ENCODE data around the gene ATP9B. TPM values are rescaled to one million over a fixed set of nuclear protein-coding genes. Genes with fewer than 3 reads are reported as not detected.
"Not testable (repeated sequence)": the region's sequence is repeated elsewhere in the genome, so short reads cannot be mapped to it uniquely, and the experiment has no call there.

The ATP9B gene
- total and polyA plus RNA-seq, 9 donors: 11.2 to 31.2 (median 16.0) TPM

GRCh38 chr18:79320216-79320850, 251.1 kb downstream of the ATP9B start:
- H3K27me3 ChIP-seq (ENCODE audit: control insufficient read depth, insufficient read depth, low read length): no peaks in the 10 kb centered on the region
- no peak for DNase-seq
- no peak overlapping the region for H3K4me3 ChIP-seq (ENCODE audit: low read length)
- H3K9me3 ChIP-seq (replicated peaks; ENCODE audit: control insufficient read depth, low read depth, low read length): peaks cover 3% of the 10 kb centered on the region
- H3K4me1 ChIP-seq (ENCODE audit: control insufficient read depth, insufficient read depth, low read length): no peaks in the 10 kb centered on the region
- 91% methylated on average over 10 of the region's 15 CpGs for WGBS (ENCODE audit: insufficient coverage)
- peaks cover 14% of the 10 kb centered on the region for H3K36me3 ChIP-seq (ENCODE audit: control insufficient read depth, insufficient read depth, low read length)
- no peak overlapping the region for H3K27ac ChIP-seq (ENCODE audit: low read length)

DNA sequence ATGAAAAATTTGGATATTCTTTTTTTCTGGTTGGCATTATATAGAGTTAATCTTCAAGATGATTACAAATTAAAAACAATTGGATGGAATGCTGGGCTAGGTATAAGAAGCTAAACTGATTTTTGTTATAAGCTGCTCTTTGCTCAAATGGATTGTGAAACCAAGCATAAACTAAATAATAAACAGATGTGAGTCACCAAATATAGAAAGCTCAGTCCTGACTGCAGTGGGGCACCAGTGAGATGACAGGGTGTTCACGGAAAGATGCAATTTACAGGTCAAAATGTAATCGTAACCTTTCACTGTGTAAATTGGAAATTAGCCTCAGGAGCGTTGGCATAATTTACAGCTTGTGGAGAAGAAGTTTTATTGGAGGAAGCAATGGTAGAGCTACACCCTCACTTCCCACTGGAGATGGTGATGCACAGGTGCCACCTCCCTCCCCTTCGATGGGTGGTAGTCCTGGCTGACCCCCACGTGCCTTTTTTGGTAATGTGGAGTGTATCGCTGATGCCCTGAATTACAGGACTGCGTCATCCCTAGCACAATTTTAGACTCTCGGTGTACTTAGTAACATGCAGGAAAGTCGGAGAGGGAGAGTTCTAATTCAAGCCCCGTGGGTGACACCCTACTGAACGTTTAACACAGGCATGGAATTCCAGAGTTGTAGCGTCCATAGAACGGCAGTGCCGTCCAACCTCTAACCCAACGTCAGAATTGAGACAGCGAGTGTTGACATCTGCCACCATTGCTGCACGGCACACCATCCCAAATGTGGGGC, 252.6 kb downstream of the ATP9B start:
- WGBS (ENCODE audit: insufficient coverage): 88% methylated on average over 13 of the region's 17 CpGs
- DNase-seq: no peak
- Histone ChIP-seq H3K27me3 (ENCODE audit: control insufficient read depth, insufficient read depth, low read length) (no peaks in the 10 kb centered on the region), H3K9me3 (replicated peaks; ENCODE audit: control insufficient read depth, low read depth, low read length) (no peaks in the 10 kb centered on the region), H3K27ac (ENCODE audit: low read length) (no peak overlapping the region), H3K4me3 (ENCODE audit: low read length) (no peak overlapping the region), H3K36me3 (ENCODE audit: control insufficient read depth, insufficient read depth, low read length) (peaks cover 12% of the 10 kb centered on the region), H3K4me1 (ENCODE audit: control insufficient read depth, insufficient read depth, low read length) (no peaks in the 10 kb centered on the region)

DNA sequence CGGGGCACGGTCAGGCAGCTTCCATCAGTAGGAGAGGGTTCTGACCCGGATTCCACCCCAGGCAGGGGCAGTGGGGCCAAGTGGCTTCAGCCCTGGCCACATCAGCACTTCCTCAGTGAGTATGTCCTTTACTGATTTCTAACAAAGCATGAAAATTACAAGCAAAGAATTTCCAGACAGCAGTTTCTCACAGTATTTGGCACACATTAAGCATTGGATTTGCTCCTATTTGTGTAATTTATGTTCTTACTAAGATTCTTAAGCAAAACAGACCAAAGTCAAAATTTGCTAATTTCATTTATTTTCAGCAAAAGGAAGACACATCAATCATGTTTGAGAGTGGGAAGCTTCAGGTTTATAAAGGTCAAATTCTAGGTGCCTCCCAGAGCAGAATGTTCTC, 253.2 kb downstream of the ATP9B start:
- no peaks in the 10 kb centered on the region for H3K9me3 ChIP-seq (replicated peaks; ENCODE audit: control insufficient read depth, low read depth, low read length)
- 80% methylated on average over 3 of the region's 3 CpGs for WGBS (ENCODE audit: insufficient coverage)
- H3K4me1 ChIP-seq (ENCODE audit: control insufficient read depth, insufficient read depth, low read length): no peaks in the 10 kb centered on the region
- H3K27me3 ChIP-seq (ENCODE audit: control insufficient read depth, insufficient read depth, low read length): no peaks in the 10 kb centered on the region
- peaks cover 12% of the 10 kb centered on the region for H3K36me3 ChIP-seq (ENCODE audit: control insufficient read depth, insufficient read depth, low read length)
- H3K27ac ChIP-seq (ENCODE audit: low read length): no peak overlapping the region
- peak; percentile 24 for DNase-seq
- no peak overlapping the region for H3K4me3 ChIP-seq (ENCODE audit: low read length)

DNA sequence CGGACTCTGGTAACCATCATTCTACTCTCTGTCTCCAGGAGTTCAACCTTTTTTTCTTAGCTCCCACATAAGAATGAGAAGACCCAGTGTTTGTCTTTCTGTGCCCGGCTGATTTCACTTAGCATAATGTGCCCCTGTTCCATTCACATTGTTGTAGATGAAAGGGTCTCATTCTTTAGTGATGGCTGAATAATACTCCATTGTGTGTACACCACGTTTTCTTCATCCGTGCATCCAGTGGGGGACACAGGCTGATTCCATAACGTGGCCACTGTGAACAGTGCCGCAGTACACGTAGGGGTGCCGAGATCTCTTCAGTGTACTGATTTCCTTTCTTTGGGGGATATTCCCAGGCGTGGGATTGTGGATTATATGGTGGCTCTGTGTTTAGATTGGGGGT, 254.3 kb downstream of the ATP9B start:
- H3K36me3 ChIP-seq (ENCODE audit: control insufficient read depth, insufficient read depth, low read length): peaks cover 7% of the 10 kb centered on the region
- H3K27ac ChIP-seq (ENCODE audit: low read length): no peak overlapping the region
- no peak for DNase-seq
- H3K4me1 ChIP-seq (ENCODE audit: control insufficient read depth, insufficient read depth, low read length): no peaks in the 10 kb centered on the region
- 93% methylated on average over 5 of the region's 9 CpGs for WGBS (ENCODE audit: insufficient coverage)
- H3K27me3 ChIP-seq (ENCODE audit: control insufficient read depth, insufficient read depth, low read length): no peaks in the 10 kb centered on the region
- no peaks in the 10 kb centered on the region for H3K9me3 ChIP-seq (replicated peaks; ENCODE audit: control insufficient read depth, low read depth, low read length)
- H3K4me3 ChIP-seq (ENCODE audit: low read length): no peak overlapping the region

GRCh38 chr18:79326413-79327198, 257.4 kb downstream of the ATP9B start:
- Histone ChIP-seq H3K9me3 (replicated peaks; ENCODE audit: control insufficient read depth, low read depth, low read length) (no peaks in the 10 kb centered on the region), H3K27ac (ENCODE audit: low read length) (no peak overlapping the region), H3K4me1 (ENCODE audit: control insufficient read depth, insufficient read depth, low read length) (peaks cover 3% of the 10 kb centered on the region), H3K4me3 (ENCODE audit: low read length) (no peak overlapping the region), H3K27me3 (ENCODE audit: control insufficient read depth, insufficient read depth, low read length) (no peaks in the 10 kb centered on the region), H3K36me3 (ENCODE audit: control insufficient read depth, insufficient read depth, low read length) (peaks cover 11% of the 10 kb centered on the region)
- DNase-seq: no peak
- 82% methylated on average over 8 of the region's 8 CpGs for WGBS (ENCODE audit: insufficient coverage)

DNA sequence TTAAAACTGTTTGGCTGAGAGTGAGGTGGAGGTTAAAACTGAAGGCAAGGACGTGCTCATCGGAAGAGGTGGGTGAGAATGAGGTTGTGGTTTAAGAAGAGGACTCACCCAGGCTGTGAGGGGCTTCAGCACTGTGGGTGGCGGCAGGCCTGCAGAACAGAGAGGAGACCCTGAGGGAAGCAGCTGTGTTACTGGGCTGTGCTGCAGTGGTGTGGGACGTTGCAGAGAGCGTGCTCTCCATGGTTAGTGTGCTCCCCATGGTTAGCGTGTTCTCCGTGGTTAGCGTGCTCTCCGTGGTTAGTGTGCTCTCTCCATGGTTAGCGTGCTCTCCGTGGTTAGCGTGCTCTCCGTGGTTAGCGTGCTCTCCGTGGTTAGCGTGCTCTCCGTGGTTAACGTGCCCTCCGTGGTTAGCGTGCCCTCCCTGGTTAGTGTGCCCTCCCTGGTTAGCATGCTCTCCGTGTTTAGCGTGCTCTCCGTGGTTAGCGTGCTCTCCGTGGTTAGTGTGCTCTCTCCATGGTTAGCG, 258.1 kb downstream of the ATP9B start:
- H3K36me3 ChIP-seq (ENCODE audit: control insufficient read depth, insufficient read depth, low read length): peaks cover 14% of the 10 kb centered on the region
- H3K27me3 ChIP-seq (ENCODE audit: control insufficient read depth, insufficient read depth, low read length): no peaks in the 10 kb centered on the region
- WGBS (ENCODE audit: insufficient coverage): 95% methylated on average over 19 of the region's 26 CpGs
- H3K4me3 ChIP-seq (ENCODE audit: low read length): no peak overlapping the region
- DNase-seq: no peak
- peaks cover 3% of the 10 kb centered on the region for H3K4me1 ChIP-seq (ENCODE audit: control insufficient read depth, insufficient read depth, low read length)
- H3K9me3 ChIP-seq (replicated peaks; ENCODE audit: control insufficient read depth, low read depth, low read length): no peaks in the 10 kb centered on the region
- no peak overlapping the region for H3K27ac ChIP-seq (ENCODE audit: low read length)

DNA sequence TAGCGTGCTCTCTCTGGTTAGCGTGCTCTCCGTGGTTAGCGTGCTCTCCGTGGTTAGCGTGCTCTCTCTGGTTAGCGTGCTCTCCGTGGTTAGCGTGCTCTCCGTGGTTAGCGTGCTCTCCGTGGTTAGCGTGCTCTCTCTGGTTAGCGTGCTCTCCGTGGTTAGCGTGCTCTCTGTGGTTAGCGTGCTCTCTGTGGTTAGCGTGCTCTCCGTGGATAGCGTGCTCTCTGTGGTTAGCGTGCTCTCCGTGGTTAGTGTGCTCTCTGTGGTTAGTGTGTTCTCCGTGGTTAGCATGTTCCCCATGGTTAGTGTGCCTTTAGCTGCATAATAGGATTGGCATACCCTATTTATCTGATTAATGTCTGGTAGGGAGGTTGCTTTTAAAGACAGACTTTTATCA, 258.7 kb downstream of the ATP9B start:
- not testable (repeated sequence) for H3K9me3 ChIP-seq (replicated peaks; ENCODE audit: control insufficient read depth, low read depth, low read length); H3K4me3 ChIP-seq (ENCODE audit: low read length); DNase-seq; H3K4me1 ChIP-seq (ENCODE audit: control insufficient read depth, insufficient read depth, low read length); H3K27ac ChIP-seq (ENCODE audit: low read length); H3K27me3 ChIP-seq (ENCODE audit: control insufficient read depth, insufficient read depth, low read length)
- WGBS (ENCODE audit: insufficient coverage): 90% methylated on average over 18 of the region's 23 CpGs
- H3K36me3 ChIP-seq (ENCODE audit: control insufficient read depth, insufficient read depth, low read length): peaks cover 16% of the 10 kb centered on the region

- H3K27ac ChIP-seq (ENCODE audit: low read length): no peak overlapping the region
- peak; percentile 45 for DNase-seq
- H3K36me3 ChIP-seq (ENCODE audit: control insufficient read depth, insufficient read depth, low read length): peaks cover 16% of the 10 kb centered on the region
- no peak overlapping the region for H3K4me3 ChIP-seq (ENCODE audit: low read length)
- no peaks in the 10 kb centered on the region for H3K9me3 ChIP-seq (replicated peaks; ENCODE audit: control insufficient read depth, low read depth, low read length)
- no peaks in the 10 kb centered on the region for H3K27me3 ChIP-seq (ENCODE audit: control insufficient read depth, insufficient read depth, low read length)
- 52% methylated on average over 10 of the region's 12 CpGs for WGBS (ENCODE audit: insufficient coverage)
- peaks cover 3% of the 10 kb centered on the region for H3K4me1 ChIP-seq (ENCODE audit: control insufficient read depth, insufficient read depth, low read length)
Measured at GRCh38 chr18:79328887-79329286, 259.7 kb downstream of the ATP9B start.

DNA sequence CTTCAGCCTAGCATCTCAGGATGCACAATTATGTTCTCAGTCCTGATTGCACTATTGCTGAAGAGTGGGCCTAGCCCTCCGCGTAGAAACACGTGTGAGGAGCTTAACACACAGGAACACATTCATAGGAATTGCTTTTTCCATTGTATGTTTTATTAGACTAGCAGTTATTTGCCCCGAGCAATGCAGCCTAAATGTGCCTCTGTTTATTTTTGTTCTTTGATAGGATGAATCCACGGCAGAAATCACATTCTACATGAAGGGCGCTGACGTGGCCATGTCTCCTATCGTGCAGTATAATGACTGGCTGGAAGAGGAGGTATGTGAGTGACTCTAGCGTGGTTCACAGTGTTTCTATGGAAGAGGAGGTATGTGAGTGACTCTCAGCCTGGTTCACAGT, 260.6 kb downstream of the ATP9B start:
- Histone ChIP-seq H3K27me3 (ENCODE audit: control insufficient read depth, insufficient read depth, low read length) (no peaks in the 10 kb centered on the region), H3K27ac (ENCODE audit: low read length) (no peak overlapping the region), H3K36me3 (ENCODE audit: control insufficient read depth, insufficient read depth, low read length) (peaks cover 17% of the 10 kb centered on the region), H3K9me3 (replicated peaks; ENCODE audit: control insufficient read depth, low read depth, low read length) (no peaks in the 10 kb centered on the region), H3K4me1 (ENCODE audit: control insufficient read depth, insufficient read depth, low read length) (peaks cover 3% of the 10 kb centered on the region), H3K4me3 (ENCODE audit: low read length) (no peak overlapping the region)
- DNase-seq: no peak
- WGBS (ENCODE audit: insufficient coverage): 91% methylated on average over 8 of the region's 9 CpGs

DNA sequence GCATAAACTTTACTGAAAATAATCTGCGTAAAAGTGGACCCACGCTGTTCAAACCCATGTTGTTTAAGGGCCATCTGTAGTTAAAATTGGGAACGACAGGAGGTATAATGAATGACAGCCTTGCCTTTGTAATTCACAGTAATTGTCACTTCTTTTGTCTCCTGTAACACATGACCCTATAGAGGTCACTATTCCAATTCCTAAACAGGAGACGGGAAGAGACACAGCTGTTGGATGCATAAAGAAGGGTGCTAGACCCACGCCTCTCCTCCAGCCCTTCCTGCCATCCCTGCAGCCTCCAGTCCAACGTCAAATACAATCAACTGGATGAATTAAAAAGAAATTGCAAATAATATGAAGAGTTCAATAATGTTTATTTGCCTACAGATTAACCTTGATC, 263.5 kb downstream of the ATP9B start:
- no peak for DNase-seq
- Histone ChIP-seq H3K36me3 (ENCODE audit: control insufficient read depth, insufficient read depth, low read length) (peaks cover 33% of the 10 kb centered on the region), H3K4me3 (ENCODE audit: low read length) (no peak overlapping the region), H3K27ac (ENCODE audit: low read length) (no peak overlapping the region), H3K9me3 (replicated peaks; ENCODE audit: control insufficient read depth, low read depth, low read length) (no peaks in the 10 kb centered on the region), H3K4me1 (ENCODE audit: control insufficient read depth, insufficient read depth, low read length) (peaks cover 3% of the 10 kb centered on the region), H3K27me3 (ENCODE audit: control insufficient read depth, insufficient read depth, low read length) (no peaks in the 10 kb centered on the region)
- no CpG with 5 or more reads among the region's 6 CpGs for WGBS (ENCODE audit: insufficient coverage)
